ENCODE results near the gene WDR88. TPM values are rescaled to one million over a fixed set of nuclear protein-coding genes. Genes with fewer than 3 reads are reported as not detected.
"Not testable (repeated sequence)": the region's sequence is repeated elsewhere in the genome, so short reads cannot be mapped to it uniquely, and the experiment has no call there.

The WDR88 gene
- total RNA-seq, 1 donor from 2014 or later, result not detected

DNA sequence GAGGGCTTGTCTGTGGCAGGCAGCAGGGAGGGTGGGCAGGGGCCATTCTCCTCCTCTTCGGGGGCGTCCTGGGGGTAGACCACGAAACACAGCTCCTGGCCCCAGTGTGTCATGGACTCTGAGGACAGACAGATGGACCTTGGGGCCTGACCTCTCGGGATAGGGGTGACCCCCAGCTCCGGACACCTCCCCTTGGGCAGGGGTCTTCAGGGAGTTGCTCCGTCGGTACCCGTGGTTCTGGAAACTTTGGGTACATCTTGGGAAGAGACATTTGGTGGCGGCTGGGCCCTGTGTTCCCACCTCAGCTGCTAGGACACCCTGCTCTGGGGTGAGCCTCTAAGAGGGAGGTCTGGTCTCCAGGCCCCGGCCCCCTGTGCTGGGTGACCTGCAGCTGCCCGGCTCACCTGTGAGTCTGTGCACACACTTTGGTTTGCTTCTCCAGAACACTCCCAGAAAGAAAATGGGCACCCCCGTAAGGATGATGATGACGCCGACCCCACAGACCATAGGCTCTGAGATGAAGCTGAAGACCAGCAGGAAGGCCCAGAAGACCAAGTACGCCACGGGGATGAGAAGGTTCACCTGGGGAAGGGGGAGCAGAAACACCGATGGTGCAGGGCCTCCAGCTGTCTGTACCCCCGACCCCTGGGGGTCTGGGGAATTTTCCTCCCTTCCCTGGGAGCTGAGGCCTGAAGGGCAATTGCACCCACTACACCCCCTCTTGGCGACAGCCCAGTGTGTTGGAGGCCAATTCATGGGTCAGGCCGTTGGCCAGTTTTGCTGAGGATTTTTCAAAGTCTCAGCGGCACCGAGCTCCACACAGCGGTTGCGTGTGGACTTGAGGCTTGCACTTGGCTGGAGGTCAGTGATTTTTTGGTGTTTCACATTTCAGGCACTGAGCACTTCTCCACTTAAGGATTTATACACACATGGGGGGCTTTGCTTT, 77.3 kb downstream of the WDR88 start:
- ATAC-seq (peak; percentile 53), DNase-seq (ENCODE audit: low spot score) (peak; percentile 70)

DNA sequence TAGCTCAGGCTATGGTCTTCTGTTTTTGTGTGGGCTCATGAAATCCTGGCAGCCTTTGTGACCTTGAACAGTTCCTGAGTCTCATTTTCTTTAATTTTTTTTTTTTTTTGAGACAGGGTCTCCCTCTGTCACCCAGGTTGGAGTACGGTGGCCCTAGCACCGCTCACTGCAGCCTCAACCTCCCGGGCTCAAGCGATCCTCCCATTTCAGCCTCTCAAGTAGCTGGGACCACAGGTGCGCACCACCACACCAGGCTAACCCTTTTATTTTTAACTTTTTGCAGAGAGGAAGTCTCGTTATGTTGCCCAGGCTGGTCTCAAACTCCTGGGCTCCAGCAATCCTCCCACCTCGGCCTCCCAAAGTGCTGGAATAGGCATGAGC, 77.9 kb downstream of the WDR88 start:
- not testable (repeated sequence) for DNase-seq (ENCODE audit: low spot score); ATAC-seq

DNA sequence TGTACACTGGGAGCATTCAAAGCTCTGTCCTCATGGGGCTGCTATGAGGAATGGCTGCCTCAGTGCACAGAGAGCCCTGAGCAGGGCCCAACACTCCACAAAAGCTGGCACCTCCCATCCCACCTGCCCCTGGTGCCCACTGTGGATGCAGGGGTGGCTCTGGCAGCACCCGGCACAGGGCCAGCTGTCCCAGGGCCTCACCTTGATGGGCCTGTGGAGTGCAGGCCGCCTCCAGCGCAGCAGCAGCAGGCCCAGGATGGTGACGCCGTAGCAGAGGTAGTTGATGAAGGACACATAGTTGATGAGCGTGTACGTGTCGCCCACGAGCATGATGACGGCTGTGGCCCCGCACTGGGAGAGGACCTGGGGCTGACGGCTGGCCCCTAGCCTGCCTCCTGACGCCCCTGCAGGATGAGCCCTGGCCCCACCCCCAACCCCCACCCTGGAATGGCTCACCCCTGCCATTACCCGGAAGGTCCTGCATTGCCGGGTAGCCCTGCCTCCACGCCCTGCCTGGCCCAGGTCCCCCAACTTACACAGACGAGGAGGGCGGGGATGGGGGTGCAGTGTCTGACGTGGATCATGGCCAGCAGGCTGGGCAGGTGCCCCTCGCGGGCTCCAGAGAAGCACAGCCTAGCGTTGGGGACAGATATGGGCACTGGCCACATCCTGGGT, 78.5 kb downstream of the WDR88 start:
- ATAC-seq, result no peak
- no peak for DNase-seq (ENCODE audit: low spot score)

DNA sequence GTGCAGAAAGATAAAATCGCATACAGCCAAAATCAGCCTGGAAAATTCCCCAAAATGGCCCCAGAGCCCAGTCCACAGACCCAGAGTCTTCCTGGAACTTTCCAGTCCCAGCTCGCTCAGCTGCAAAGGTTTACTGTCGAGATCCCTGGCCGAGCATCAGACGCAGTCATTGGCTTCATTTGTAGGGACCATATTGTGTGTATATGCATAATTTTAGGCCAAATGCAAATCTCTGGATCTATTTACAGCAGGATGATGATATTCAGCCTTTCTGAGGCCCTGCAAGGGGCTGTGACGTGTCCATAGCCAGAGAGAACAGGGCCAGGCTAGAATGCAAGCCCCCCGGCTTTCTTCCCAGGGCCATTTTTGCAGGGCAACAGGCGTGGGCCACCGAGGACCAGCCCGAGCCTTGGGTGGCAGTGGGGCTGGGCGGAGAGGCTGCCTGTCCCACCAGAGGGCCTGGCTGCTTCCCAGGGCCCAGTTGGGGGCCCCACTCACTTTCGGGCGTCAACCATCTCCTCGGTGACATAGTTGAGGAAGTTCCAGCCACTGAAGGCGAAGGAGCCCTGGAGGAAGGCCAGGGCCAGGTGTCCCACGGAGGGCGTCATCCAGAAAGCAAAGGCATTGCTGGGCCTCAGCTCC, 80.0 kb downstream of the WDR88 start:
- DNase-seq (ENCODE audit: low spot score) (no peak), ATAC-seq (no peak)

DNA sequence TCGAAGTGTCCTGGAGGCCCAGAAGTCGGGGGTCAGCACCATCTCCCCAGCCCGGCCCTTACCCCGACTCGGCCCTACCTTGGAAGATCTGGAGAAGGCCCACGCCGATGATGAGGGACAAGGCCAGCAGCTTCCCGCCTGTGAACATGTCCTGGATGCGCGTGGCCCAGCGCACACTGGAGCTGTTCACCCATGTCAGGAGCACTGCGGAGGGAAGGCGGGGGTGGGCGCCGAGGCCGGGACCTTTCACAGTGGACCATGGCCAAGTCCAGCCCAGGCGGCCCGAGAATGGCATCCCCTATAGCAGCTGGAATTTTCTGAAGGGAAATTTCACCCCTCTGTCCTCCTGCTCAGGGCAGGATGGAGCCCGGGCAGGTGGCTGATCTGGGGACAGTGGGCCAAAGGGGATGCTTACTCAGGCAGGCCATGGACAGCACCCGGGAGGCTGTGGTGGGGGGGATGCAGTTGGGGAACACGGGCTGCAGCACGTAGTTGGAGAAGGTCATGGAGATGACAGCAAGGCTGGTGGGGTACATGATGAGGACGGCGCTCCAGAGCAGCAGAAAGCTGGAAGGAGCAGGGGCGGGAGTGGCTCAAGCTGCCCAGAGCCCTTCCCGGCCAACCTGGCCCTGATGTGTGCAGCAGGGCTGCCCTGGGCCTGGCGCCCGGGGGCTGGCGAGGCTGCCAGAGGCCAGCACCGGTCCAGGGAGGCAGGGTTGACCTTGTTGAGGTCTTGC, 80.7 kb downstream of the WDR88 start:
- peak; percentile 81 for DNase-seq (ENCODE audit: low spot score)
- peak; percentile 87 for ATAC-seq

DNA sequence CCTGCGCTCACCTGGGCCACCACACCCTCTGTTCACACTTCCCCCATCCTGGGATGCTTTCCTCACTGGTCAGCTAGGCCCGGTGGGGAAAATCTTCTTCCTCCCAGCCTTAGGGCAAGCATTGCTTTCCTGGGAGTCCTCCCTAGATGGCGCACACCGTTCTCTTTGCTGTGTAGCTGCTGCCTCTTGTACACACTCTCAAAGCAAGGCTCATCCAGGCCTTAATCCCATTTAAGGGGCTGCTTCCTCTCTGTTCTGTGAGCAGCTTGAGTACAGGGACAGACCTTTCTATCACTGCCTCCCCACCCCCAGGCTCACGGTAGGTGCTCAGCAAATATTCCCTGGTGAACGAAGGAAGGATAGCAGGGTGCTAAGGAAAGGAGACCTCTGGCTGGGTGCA, 82.7 kb downstream of the WDR88 start:
- DNase-seq (ENCODE audit: low spot score) (no peak), ATAC-seq (no peak)

DNA sequence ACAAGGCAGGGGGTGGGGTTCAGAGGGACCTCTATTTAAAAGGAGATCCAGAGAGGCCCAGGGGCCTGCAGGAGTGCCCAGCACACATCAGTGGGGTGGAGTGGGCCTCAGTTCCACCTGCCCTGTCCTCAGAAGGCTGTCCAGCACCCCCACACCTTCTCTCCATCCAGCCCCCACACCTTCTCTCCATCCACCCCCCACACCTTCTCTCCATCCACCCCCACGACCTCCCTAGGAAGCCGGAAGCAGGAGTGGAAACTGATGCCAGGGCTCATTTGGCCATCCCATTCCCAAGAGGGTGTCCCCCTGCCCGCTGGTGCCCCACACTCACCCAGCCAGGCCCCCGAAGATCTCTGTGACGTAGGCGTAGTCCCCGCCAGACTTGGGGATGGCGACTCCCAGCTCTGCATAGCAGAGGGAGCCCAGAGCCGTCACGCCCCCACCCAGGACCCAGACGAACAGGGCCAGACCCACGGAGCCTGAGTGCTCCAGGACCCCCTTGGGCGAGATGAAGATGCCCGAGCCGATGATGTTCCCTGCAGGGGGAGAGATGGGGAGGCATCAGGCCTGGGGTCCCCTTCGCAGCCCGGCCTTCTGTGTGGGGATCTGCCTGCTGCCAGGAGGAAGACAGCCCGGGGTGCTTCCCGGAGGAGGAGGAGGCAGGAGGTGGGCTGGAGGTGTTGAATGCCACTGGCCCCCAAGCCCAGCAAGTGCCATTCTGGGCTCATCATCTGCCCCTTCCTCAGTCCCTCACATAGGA, 83.7 kb downstream of the WDR88 start:
- DNase-seq (ENCODE audit: low spot score), result no peak

DNA sequence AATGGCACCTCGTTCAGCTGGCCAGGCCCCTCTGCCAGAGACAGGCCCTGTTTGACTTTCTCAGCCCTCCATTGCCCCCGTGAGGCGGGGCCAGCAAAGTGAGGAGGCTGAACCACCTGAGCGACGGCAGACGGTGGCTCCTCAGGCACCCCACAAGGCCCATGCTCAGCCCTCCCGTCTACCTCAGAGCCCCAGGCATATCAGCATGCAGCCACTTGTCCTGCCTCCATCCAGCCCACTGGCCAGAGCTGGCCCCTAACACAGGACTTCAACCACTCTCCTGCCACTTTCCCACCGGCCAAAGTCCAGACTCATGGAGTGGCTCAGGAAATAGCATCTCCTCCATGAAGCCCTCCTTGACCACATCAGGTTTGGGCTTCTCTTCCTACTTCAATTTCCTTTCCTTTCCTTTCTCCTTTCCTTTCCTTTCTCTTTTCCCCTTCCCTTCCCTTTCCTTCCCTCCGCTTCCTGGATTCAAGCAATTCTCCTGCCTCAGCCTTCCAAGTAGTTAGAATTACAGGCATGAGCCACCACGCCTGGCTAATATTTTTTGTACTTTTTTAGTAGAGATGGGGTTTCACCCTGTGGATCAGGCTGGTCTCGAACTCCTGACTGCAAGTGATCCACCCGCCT, 84.4 kb downstream of the WDR88 start:
- DNase-seq (ENCODE audit: low spot score), result no peak
- no peak for ATAC-seq

More for the DNA sequence above, 83.7 kb downstream of the WDR88 start:
- no peak for ATAC-seq

DNA sequence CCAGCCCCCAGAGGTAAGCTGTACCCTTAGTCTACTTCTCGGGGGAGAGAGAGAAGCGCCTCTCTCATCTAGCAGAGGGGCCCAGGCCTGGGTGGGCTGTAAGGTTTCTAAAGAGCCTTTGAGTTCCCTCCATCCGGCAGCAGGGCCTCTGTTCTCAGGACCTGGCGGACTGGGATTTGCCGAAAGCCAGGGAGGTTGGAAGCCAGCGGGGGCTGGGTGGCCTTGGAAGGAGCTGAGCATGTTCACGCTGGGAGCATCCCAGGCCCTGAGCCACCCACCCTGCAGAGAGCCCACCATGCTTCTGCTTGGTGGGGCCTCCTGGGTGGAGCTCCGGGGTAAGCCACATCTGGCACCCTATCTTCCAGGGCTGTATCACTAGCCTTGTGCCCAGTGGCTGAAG, 86.0 kb downstream of the WDR88 start:
- ATAC-seq, result no peak
- DNase-seq (ENCODE audit: low spot score), result no peak

DNA sequence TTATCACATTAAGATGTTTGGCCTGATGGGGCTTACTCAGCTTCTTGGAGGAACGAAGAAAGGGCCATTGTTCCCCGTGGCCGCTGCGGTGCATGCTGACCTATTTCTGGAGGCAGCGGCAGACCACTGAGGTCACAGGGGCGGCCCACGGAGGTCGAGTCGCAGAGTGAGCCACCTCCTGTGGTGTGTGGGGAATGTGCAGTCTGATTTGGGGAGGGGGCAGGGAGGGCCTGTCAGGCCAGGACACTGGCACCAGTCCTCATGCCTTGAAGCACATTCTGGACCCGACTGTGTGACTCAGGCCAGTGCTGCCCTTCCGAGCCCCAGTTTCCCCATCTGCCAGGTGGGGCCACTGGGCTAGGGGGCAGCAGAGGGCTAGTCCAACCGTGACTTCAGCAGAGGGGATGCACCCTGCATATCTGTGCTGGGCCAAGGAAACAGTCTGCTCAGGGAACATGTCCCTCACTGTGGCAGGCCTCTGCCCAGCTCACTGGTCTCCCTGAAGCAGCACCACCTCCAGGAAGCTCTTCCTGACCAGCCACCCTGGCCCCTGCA, 87.4 kb downstream of the WDR88 start:
- DNase-seq (ENCODE audit: low spot score) (no peak), ATAC-seq (no peak)

DNA sequence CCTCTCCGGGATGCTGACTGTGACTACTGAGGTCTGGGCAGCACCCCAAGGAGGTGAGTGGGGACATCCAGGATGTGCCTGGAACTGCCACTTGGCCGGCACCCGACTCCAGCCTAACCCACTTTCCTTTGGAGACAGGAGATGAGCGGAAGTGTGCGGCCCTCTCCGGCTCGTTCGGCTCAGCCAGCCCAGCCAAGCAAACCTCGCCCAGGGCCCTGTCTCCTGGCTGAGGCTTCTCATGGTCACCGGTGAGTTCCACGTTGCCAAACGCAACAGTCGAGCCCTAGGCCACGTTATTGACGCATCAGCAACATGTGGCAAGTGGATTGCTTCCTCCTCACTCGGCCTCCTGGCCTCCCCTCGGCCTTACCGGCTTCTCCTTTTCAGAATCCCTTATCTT, 88.2 kb downstream of the WDR88 start:
- no peak for ATAC-seq
- no peak for DNase-seq (ENCODE audit: low spot score)

DNA sequence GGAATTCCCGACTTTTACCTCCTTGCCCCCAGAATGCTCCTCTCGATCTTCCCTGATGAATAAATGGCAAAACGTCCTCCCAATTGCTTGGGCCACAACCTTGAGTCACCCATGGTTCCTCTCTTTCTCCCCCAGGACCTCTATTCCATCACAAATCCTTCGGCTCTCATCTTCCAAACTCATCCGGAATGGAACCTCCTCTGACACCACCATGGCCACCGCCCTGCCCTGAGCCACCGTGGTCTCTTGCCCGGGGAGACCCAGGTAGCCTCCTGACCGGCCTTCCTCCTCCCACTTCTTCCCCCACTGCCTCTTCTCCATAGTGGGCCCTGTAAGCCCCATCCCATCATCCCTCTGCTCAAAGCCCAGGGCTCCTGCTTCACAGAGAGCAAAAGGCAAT, 88.8 kb downstream of the WDR88 start:
- ATAC-seq (no peak), DNase-seq (ENCODE audit: low spot score) (no peak)

DNA sequence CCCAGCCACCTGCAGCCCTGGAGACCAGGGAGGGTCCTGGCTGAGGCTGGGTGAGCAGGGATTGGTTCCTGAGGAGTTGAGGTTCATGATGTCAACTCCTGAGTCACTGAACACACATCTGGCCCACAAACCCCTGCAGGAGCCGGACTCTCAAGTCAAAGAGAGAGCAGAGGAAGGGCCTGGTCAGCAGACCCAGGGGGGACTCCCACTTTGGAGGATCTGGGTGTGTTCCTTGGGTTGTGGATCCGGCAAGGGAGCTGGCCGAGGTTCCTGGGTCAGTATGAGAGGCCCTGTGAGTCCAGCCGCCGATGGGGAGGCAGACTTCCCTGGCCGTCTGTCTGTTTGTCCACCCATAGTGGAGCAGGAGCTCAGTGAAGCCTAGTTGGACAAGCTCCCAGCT, 89.7 kb downstream of the WDR88 start:
- ATAC-seq (no peak), DNase-seq (ENCODE audit: low spot score) (no peak)

DNA sequence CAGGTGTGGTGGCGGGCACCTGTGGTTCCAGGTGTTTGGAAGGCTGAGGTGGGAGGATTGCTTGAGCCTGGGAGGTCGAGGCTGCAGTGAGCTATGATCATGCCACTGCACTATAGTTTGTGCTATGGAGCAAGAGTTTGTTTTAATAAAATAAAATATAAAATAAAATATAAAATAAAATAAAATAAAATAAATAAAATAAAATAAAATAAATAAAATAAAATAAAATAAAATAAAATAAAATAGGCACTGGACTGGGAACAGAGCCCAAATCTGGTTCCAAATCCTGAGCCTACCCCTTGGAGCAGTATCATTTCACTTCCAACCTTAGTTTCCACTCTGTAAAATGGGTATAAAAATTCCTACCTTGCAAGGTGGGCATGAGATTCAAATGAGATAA, 90.3 kb downstream of the WDR88 start:
- not testable (repeated sequence) for ATAC-seq; DNase-seq (ENCODE audit: low spot score)

DNA sequence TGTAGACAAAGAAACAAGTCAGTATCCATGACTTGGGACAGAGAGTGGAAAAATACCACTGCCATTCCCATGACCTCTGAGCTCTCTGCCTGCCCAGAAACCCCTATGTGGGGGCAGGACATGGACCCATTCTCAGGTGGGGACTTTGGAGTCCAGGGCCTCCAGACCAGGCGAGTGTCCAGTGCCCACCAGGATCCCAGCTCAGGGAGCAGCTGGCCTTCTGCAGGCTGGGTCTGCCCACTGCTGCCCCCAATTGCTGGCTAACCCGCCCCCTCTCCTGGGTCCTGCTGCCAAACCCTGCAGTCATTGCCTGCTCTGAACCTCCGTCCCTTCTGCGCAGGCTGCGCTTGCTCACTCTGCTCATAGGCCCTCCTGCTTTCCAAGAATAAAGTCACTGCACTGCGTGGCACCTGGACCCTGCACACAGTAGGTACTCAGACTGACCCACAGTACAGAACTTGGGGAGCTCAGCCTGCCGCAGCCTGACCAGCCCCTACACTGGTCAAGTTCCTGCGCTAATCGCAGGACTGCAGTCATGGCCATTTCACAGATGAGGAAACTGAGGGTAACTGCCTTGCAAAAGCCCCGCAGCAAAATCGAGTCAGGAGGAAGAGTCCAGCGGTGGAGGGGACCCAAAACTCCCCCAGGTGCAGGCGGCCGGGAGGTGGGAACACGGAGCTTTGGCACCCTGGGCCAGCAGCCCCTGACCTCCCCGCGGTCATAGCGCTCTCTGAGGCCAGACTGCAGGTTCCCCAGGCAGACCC, 93.0 kb downstream of the WDR88 start:
- ATAC-seq (no peak), DNase-seq (ENCODE audit: low spot score) (no peak)
